ENCODE data around the gene KIAA1755.
"Not testable (repeated sequence)": the region's sequence is repeated elsewhere in the genome, so short reads cannot be mapped to it uniquely, and the experiment has no call there.

The KIAA1755 gene

GRCh38 chr20:38255393-38255792 is 5.1 kb downstream of the KIAA1755 start:
- no peaks in the 10 kb centered on the region for H3K36me3 ChIP-seq (ENCODE audit: control insufficient read depth, insufficient read depth, low read length)
- no peaks in the 10 kb centered on the region for H3K9me3 ChIP-seq (ENCODE audit: control insufficient read depth, low read length)
- no peak overlapping the region for H3K9ac ChIP-seq (ENCODE audit: low read length)
- peaks cover 6% of the 10 kb centered on the region for H3K4me1 ChIP-seq (ENCODE audit: control insufficient read depth, insufficient read depth, low read length)
- peaks cover 16% of the 10 kb centered on the region for H3K27me3 ChIP-seq (ENCODE audit: control insufficient read depth, insufficient read depth, low read length)
- H3K4me3 ChIP-seq (ENCODE audit: low read length) = no peak overlapping the region

- H3K4me3 ChIP-seq (ENCODE audit: low read length); H3K27me3 ChIP-seq (ENCODE audit: control insufficient read depth, insufficient read depth, low read length); H3K36me3 ChIP-seq (ENCODE audit: control insufficient read depth, insufficient read depth, low read length); H3K9ac ChIP-seq (ENCODE audit: low read length); H3K9me3 ChIP-seq (ENCODE audit: control insufficient read depth, low read length); H3K4me1 ChIP-seq (ENCODE audit: control insufficient read depth, insufficient read depth, low read length): not testable (repeated sequence)
These were observed 5.9 kb downstream of the KIAA1755 start for GRCh38 chr20:38254621-38255020.

GRCh38 chr20:38253571-38253970 is 7.0 kb downstream of the KIAA1755 start:
- Histone ChIP-seq H3K9me3 (ENCODE audit: control insufficient read depth, low read length) (no peaks in the 10 kb centered on the region), H3K9ac (ENCODE audit: low read length) (no peak overlapping the region), H3K4me3 (ENCODE audit: low read length) (no peak overlapping the region), H3K4me1 (ENCODE audit: control insufficient read depth, insufficient read depth, low read length) (no peaks in the 10 kb centered on the region), H3K36me3 (ENCODE audit: control insufficient read depth, insufficient read depth, low read length) (no peaks in the 10 kb centered on the region), H3K27me3 (ENCODE audit: control insufficient read depth, insufficient read depth, low read length) (no peaks in the 10 kb centered on the region)

- no peaks in the 10 kb centered on the region for H3K4me1 ChIP-seq (ENCODE audit: control insufficient read depth, insufficient read depth, low read length)
These were observed 7.9 kb downstream of the KIAA1755 start for GRCh38 chr20:38252292-38253288.

GRCh38 chr20:38251441-38251840 is 9.1 kb downstream of the KIAA1755 start:
- H3K4me1 ChIP-seq (ENCODE audit: control insufficient read depth, insufficient read depth, low read length); H3K9me3 ChIP-seq (ENCODE audit: control insufficient read depth, low read length); H3K9ac ChIP-seq (ENCODE audit: low read length); H3K4me3 ChIP-seq (ENCODE audit: low read length); H3K36me3 ChIP-seq (ENCODE audit: control insufficient read depth, insufficient read depth, low read length); H3K27me3 ChIP-seq (ENCODE audit: control insufficient read depth, insufficient read depth, low read length): not testable (repeated sequence)

More at GRCh38 chr20:38252292-38253288, 7.9 kb downstream of the KIAA1755 start:
- Histone ChIP-seq H3K9me3 (ENCODE audit: control insufficient read depth, low read length) (no peaks in the 10 kb centered on the region), H3K27me3 (ENCODE audit: control insufficient read depth, insufficient read depth, low read length) (no peaks in the 10 kb centered on the region), H3K4me3 (ENCODE audit: low read length) (no peak overlapping the region), H3K36me3 (ENCODE audit: control insufficient read depth, insufficient read depth, low read length) (no peaks in the 10 kb centered on the region), H3K9ac (ENCODE audit: low read length) (no peak overlapping the region)

GRCh38 chr20:38250609-38251008 is 9.9 kb downstream of the KIAA1755 start:
- H3K36me3 ChIP-seq (ENCODE audit: control insufficient read depth, insufficient read depth, low read length) = no peaks in the 10 kb centered on the region
- H3K4me3 ChIP-seq (ENCODE audit: low read length) = no peak overlapping the region
- H3K9me3 ChIP-seq (ENCODE audit: control insufficient read depth, low read length) = no peaks in the 10 kb centered on the region
- H3K27me3 ChIP-seq (ENCODE audit: control insufficient read depth, insufficient read depth, low read length) = no peaks in the 10 kb centered on the region
- H3K9ac ChIP-seq (ENCODE audit: low read length) = no peak overlapping the region
- no peaks in the 10 kb centered on the region for H3K4me1 ChIP-seq (ENCODE audit: control insufficient read depth, insufficient read depth, low read length)

GRCh38 chr20:38249536-38250310 is 10.8 kb downstream of the KIAA1755 start:
- Histone ChIP-seq H3K9ac (ENCODE audit: low read length) (no peak overlapping the region), H3K9me3 (ENCODE audit: control insufficient read depth, low read length) (no peaks in the 10 kb centered on the region), H3K36me3 (ENCODE audit: control insufficient read depth, insufficient read depth, low read length) (no peaks in the 10 kb centered on the region), H3K27me3 (ENCODE audit: control insufficient read depth, insufficient read depth, low read length) (no peaks in the 10 kb centered on the region), H3K4me1 (ENCODE audit: control insufficient read depth, insufficient read depth, low read length) (no peaks in the 10 kb centered on the region), H3K4me3 (ENCODE audit: low read length) (no peak overlapping the region)

GRCh38 chr20:38248133-38248532 is 12.4 kb downstream of the KIAA1755 start:
- Histone ChIP-seq H3K36me3 (ENCODE audit: control insufficient read depth, insufficient read depth, low read length) (no peaks in the 10 kb centered on the region), H3K27me3 (ENCODE audit: control insufficient read depth, insufficient read depth, low read length) (no peaks in the 10 kb centered on the region), H3K9ac (ENCODE audit: low read length) (no peak overlapping the region), H3K4me1 (ENCODE audit: control insufficient read depth, insufficient read depth, low read length) (no peaks in the 10 kb centered on the region), H3K9me3 (ENCODE audit: control insufficient read depth, low read length) (no peaks in the 10 kb centered on the region), H3K4me3 (ENCODE audit: low read length) (no peak overlapping the region)

GRCh38 chr20:38247725-38248124 is 12.8 kb downstream of the KIAA1755 start:
- not testable (repeated sequence) for H3K4me3 ChIP-seq (ENCODE audit: low read length); H3K9ac ChIP-seq (ENCODE audit: low read length); H3K27me3 ChIP-seq (ENCODE audit: control insufficient read depth, insufficient read depth, low read length); H3K36me3 ChIP-seq (ENCODE audit: control insufficient read depth, insufficient read depth, low read length); H3K4me1 ChIP-seq (ENCODE audit: control insufficient read depth, insufficient read depth, low read length); H3K9me3 ChIP-seq (ENCODE audit: control insufficient read depth, low read length)

GRCh38 chr20:38247166-38247509 is 13.4 kb downstream of the KIAA1755 start:
- Histone ChIP-seq H3K4me1 (ENCODE audit: control insufficient read depth, insufficient read depth, low read length) (no peaks in the 10 kb centered on the region), H3K36me3 (ENCODE audit: control insufficient read depth, insufficient read depth, low read length) (no peaks in the 10 kb centered on the region), H3K9ac (ENCODE audit: low read length) (no peak overlapping the region), H3K4me3 (ENCODE audit: low read length) (no peak overlapping the region), H3K27me3 (ENCODE audit: control insufficient read depth, insufficient read depth, low read length) (no peaks in the 10 kb centered on the region), H3K9me3 (ENCODE audit: control insufficient read depth, low read length) (no peaks in the 10 kb centered on the region)

GRCh38 chr20:38246357-38247165 is 14.0 kb downstream of the KIAA1755 start:
- H3K36me3 ChIP-seq (ENCODE audit: control insufficient read depth, insufficient read depth, low read length) = no peaks in the 10 kb centered on the region
- no peak overlapping the region for H3K4me3 ChIP-seq (ENCODE audit: low read length)
- H3K27me3 ChIP-seq (ENCODE audit: control insufficient read depth, insufficient read depth, low read length) = no peaks in the 10 kb centered on the region
- H3K9me3 ChIP-seq (ENCODE audit: control insufficient read depth, low read length) = no peaks in the 10 kb centered on the region
- H3K9ac ChIP-seq (ENCODE audit: low read length) = no peak overlapping the region
- H3K4me1 ChIP-seq (ENCODE audit: control insufficient read depth, insufficient read depth, low read length) = no peaks in the 10 kb centered on the region

All from mucosa of stomach (tissue), 1 donor.